HEK293 (cell line): ENCODE results near the gene FMN1.

Experiments
- CTCF ChIA-PET: fragments of 350-600 bp; formaldehyde crosslinking; extraction: SDS; loops from one replicate; lab custom pipeline; 2021; ENCODE audit warnings: antibody characterized with exemption; lab: Yijun Ruan, JAX
- POLR2A ChIA-PET: fragments of 300-600 bp; formaldehyde crosslinking; extraction: SDS; loops from one replicate; lab custom pipeline; 2020; ENCODE audit warnings: antibody characterized with exemption, inconsistent platforms; lab: Yijun Ruan, JAX
- H3K27ac ChIP-seq: fragments of 200-500 bp; sonication (Bioruptor generic); 2 replicates; pipeline ENCODE4 v1.5.1; 2014; ENCODE audit warnings: low read depth, low read length, control low read depth, inconsistent platforms; ENCODE audit errors: extremely low read depth
- H3K36me3 ChIP-seq, 2 experiments: fragments of 200-500 bp in 1 of 2; sonication (Bioruptor generic) in 1 of 2; 1 replicate in 1 of 2; 2 replicates in 1 of 2; pipeline ENCODE4 v1.5.1; 2014 to 2017; ENCODE audit warnings: inconsistent platforms in 2 of 2, low read length in 2 of 2; ENCODE audit not compliant: control insufficient read depth in 2 of 2, insufficient read depth in 1 of 2
- H3K4me1 ChIP-seq: fragments of 200-500 bp; sonication (Bioruptor generic); 2 replicates; pipeline ENCODE4 v1.5.1; 2014; ENCODE audit warnings: mild to moderate bottlenecking, low read length, inconsistent platforms; ENCODE audit not compliant: control insufficient read depth, insufficient read depth
- H3K4me3 ChIP-seq: 2 replicates; pipeline ENCODE4 v1.5.1; 2011; ENCODE audit warnings: low read depth, mild to moderate bottlenecking, control low read depth, low read length, moderate library complexity
- H3K9me3 ChIP-seq: fragments of 200-500 bp; sonication (Bioruptor generic); 2 replicates; pipeline ENCODE4 v1.5.1; 2014; ENCODE audit warnings: low read depth, low read length, inconsistent platforms; ENCODE audit not compliant: control insufficient read depth, insufficient read depth
- FEZF1 ChIP-seq: fragments of 450-650 bp; formaldehyde crosslinking; IDR thresholded peaks from 2 replicates; pipeline ENCODE4 v1.5.1; 2016; ENCODE audit warnings: missing biosample characterization, missing genetic modification characterization
- KLF10 ChIP-seq: fragments of 450-650 bp; IDR thresholded peaks from 2 replicates; pipeline ENCODE4 v1.5.1; 2018; ENCODE audit warnings: missing biosample characterization, mild to moderate bottlenecking, missing genetic modification characterization
- KLF7 ChIP-seq: fragments of 450-650 bp; formaldehyde crosslinking; IDR thresholded peaks from 2 replicates; pipeline ENCODE4 v1.5.1; 2016; ENCODE audit warnings: missing biosample characterization, missing genetic modification characterization, borderline replicate concordance
- MYNN ChIP-seq: fragments of 450-650 bp; formaldehyde crosslinking; IDR thresholded peaks from 2 replicates; pipeline ENCODE4 v1.5.1; 2016; ENCODE audit warnings: missing biosample characterization, missing genetic modification characterization, borderline replicate concordance
- RBAK ChIP-seq: fragments of 450-650 bp; formaldehyde crosslinking; IDR thresholded peaks from 2 replicates; pipeline ENCODE4 v1.5.1; 2016; ENCODE audit warnings: missing biosample characterization, missing genetic modification characterization
- REPIN1 ChIP-seq: fragments of 450-650 bp; formaldehyde crosslinking; IDR thresholded peaks from 2 replicates; pipeline ENCODE4 v1.5.1; 2017; ENCODE audit warnings: missing biosample characterization, missing genetic modification characterization, low read depth
- ZBTB17 ChIP-seq: fragments of 450-650 bp; formaldehyde crosslinking; IDR thresholded peaks from 2 replicates; pipeline ENCODE4 v1.5.1; 2016; ENCODE audit warnings: missing biosample characterization, missing genetic modification characterization
- ZBTB20 ChIP-seq: fragments of 450-650 bp; formaldehyde crosslinking; IDR thresholded peaks from 2 replicates; pipeline ENCODE4 v1.5.1; 2016; ENCODE audit warnings: missing biosample characterization, missing genetic modification characterization
- ZFP3 ChIP-seq: fragments of 450-650 bp; formaldehyde crosslinking; IDR thresholded peaks from 2 replicates; pipeline ENCODE4 v1.5.1; 2016; ENCODE audit warnings: low read depth, missing biosample characterization, missing genetic modification characterization
- ZFP41 ChIP-seq: fragments of 450-650 bp; formaldehyde crosslinking; IDR thresholded peaks from 2 replicates; pipeline ENCODE4 v1.5.1; 2016; ENCODE audit warnings: missing biosample characterization, missing genetic modification characterization, borderline replicate concordance
- ZNF175 ChIP-seq: fragments of 450-650 bp; formaldehyde crosslinking; IDR thresholded peaks from 2 replicates; pipeline ENCODE4 v1.5.1; 2016; ENCODE audit warnings: missing biosample characterization, missing genetic modification characterization
- ZNF202 ChIP-seq: fragments of 450-650 bp; formaldehyde crosslinking; IDR thresholded peaks from 2 replicates; pipeline ENCODE4 v1.5.1; 2016; ENCODE audit warnings: missing biosample characterization, missing genetic modification characterization, borderline replicate concordance
- ZNF211 ChIP-seq: fragments of 450-650 bp; formaldehyde crosslinking; IDR thresholded peaks from 2 replicates; pipeline ENCODE4 v1.5.1; 2016; ENCODE audit warnings: low read depth, missing biosample characterization, missing genetic modification characterization
- ZNF221 ChIP-seq: fragments of 450-650 bp; formaldehyde crosslinking; IDR thresholded peaks from 2 replicates; pipeline ENCODE4 v1.5.1; 2017; ENCODE audit warnings: missing biosample characterization, missing genetic modification characterization, borderline replicate concordance
- ZNF335 ChIP-seq: fragments of 450-650 bp; formaldehyde crosslinking; conservative IDR thresholded peaks from 2 replicates; pipeline ENCODE4 v1.5.1; 2016; ENCODE audit warnings: missing biosample characterization, missing genetic modification characterization
- ZNF350 ChIP-seq: fragments of 450-650 bp; formaldehyde crosslinking; IDR thresholded peaks from 2 replicates; pipeline ENCODE4 v1.5.0; 2017; ENCODE audit warnings: missing biosample characterization, mild to moderate bottlenecking, missing genetic modification characterization
- ZNF391 ChIP-seq: fragments of 450-650 bp; formaldehyde crosslinking; IDR thresholded peaks from 2 replicates; pipeline ENCODE4 v1.5.1; 2016; ENCODE audit warnings: low read depth, missing biosample characterization, missing genetic modification characterization, borderline replicate concordance
- ZNF654 ChIP-seq: fragments of 450-650 bp; formaldehyde crosslinking; IDR thresholded peaks from 2 replicates; pipeline ENCODE4 v1.5.1; 2016; ENCODE audit warnings: low read depth, missing biosample characterization, missing genetic modification characterization
- ZNF660 ChIP-seq: fragments of 450-650 bp; IDR thresholded peaks from 2 replicates; pipeline ENCODE4 v1.5.1; 2018; ENCODE audit warnings: missing biosample characterization, mild to moderate bottlenecking, missing genetic modification characterization
- ZNF664 ChIP-seq: fragments of 450-650 bp; formaldehyde crosslinking; IDR thresholded peaks from 2 replicates; pipeline ENCODE4 v1.5.1; 2016; ENCODE audit warnings: missing biosample characterization, missing genetic modification characterization
- ZNF768 ChIP-seq: fragments of 450-650 bp; formaldehyde crosslinking; IDR thresholded peaks from 2 replicates; pipeline ENCODE4 v1.5.1; 2018; ENCODE audit warnings: missing biosample characterization, mild to moderate bottlenecking, missing genetic modification characterization
- TF ChIP-seq, protein P1 (sequence below): fragments of 450-650 bp; formaldehyde crosslinking; IDR thresholded peaks from 2 replicates; pipeline ENCODE4 v1.5.1; 2016; ENCODE audit warnings: missing biosample characterization, missing genetic modification characterization
- TF ChIP-seq, protein P2 (sequence below): fragments of 450-650 bp; IDR thresholded peaks from 2 replicates; pipeline ENCODE4 v1.5.1; 2018; ENCODE audit warnings: missing biosample characterization, mild to moderate bottlenecking, missing genetic modification characterization
- TF ChIP-seq, protein P3 (sequence below): fragments of 450-650 bp; formaldehyde crosslinking; IDR thresholded peaks from 2 replicates; pipeline ENCODE4 v1.5.1; 2017; ENCODE audit warnings: missing biosample characterization, missing genetic modification characterization
- TF ChIP-seq, protein P4 (sequence below): fragments of 450-650 bp; formaldehyde crosslinking; IDR thresholded peaks from 2 replicates; pipeline ENCODE4 v1.5.1; 2016; ENCODE audit warnings: missing biosample characterization, missing genetic modification characterization
- TF ChIP-seq, protein P5 (sequence below): fragments of 450-650 bp; formaldehyde crosslinking; IDR thresholded peaks from 2 replicates; pipeline ENCODE4 v1.5.1; 2016; ENCODE audit warnings: missing biosample characterization, missing genetic modification characterization
- TF ChIP-seq, protein P6 (sequence below): fragments of 450-650 bp; formaldehyde crosslinking; IDR thresholded peaks from 2 replicates; pipeline ENCODE4 v1.5.1; 2017; ENCODE audit warnings: missing biosample characterization, missing genetic modification characterization

FMN1 gene

DNA sequence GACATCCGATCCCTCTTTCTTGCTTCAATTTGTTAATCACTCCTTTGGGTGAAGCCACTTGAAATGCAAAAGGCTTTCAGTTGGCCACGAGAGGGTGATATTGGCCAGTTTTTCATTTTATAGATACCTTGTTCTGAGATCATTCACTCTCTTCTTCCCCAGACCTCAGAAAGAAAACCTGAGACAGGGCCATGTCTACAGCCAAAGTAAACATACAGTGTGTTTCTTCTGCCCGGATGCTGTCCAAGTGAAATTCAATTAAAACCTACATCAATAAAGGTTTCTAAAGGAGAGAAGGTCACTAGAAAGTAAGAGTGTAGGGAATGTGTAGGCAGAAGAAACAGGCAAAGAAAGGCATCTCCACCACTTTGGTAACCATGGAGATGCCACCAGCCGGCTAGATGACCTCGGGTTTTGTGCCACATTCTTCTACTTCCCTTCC lies 39.5 kb upstream of the FMN1 start (continued):
- TF ChIP-seq MYNN (tag by site-specific recombination) (no peak), RBAK (tag by site-specific recombination) (no peak), ZNF335 (tag by site-specific recombination) (0 out of 2 replicates have a peak, but pooled peaks have one; percentile 24), ZBTB20 (tag by site-specific recombination) (no peak), ZNF664 (tag by site-specific recombination) (no peak), ZNF211 (tag by site-specific recombination) (no peak), ZNF350 (tag by site-specific recombination) (no peak)
- TF ChIP-seq, protein P1, sequence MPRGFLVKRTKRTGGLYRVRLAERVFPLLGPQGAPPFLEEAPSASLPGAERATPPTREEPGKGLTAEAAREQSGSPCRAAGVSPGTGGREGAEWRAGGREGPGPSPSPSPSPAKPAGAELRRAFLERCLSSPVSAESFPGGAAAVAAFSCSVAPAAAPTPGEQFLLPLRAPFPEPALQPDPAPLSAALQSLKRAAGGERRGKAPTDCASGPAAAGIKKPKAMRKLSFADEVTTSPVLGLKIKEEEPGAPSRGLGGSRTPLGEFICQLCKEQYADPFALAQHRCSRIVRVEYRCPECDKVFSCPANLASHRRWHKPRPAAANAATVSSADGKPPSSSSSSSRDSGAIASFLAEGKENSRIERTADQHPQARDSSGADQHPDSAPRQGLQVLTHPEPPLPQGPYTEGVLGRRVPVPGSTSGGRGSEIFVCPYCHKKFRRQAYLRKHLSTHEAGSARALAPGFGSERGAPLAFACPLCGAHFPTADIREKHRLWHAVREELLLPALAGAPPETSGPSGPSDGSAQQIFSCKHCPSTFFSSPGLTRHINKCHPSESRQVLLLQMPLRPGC (tag by site-specific recombination), result no peak

DNA sequence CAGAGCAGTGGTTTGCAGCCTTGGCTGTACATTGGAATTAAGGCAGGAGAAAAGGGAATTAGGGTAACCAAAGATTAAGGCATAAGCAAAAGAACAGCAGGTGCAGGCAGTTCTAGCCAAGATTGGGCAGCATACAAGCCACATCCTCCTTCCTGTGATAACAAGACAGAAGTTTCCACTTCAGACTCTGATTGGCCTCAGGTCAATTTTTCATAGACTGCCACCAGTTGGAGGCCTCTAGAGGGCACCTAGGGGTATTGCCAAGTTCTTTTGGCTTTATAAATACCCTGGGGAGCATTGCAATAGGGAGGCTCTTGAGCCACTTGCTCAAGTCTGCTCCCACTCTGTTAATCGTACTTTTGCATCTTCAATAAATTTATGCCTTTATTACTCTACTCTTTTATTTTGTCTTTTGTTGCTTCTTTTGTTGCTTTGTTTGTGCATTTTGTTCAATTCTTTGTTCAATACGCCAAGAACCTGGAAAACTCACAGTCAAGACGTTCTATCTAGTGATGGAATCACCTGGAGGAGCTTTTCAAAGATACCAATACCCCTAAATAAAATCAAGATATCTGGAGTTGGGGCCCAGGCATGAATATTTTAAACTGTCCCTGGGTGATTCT lies 32.2 kb upstream of the FMN1 start:
- ChIA-PET POLR2A (no interaction called here), CTCF (interaction anchor here (0.5 to 3.2 kb wide), 11 partner anchors 11 to 704 kb away, joined by 3 to 23 read pairs (median 4); no protein-coding TSS in a partner anchor)
- no peak overlapping the region for H3K27ac ChIP-seq
- peaks cover 4% of the 10 kb centered on the region for H3K4me1 ChIP-seq
- H3K9me3 ChIP-seq, result no peaks in the 10 kb centered on the region
- no peak overlapping the region for H3K4me3 ChIP-seq
- H3K36me3 ChIP-seq, result no peaks in the 10 kb centered on the region
- no peak for TF ChIP-seq ZNF654 (tag by site-specific recombination)
- peak; percentile 30; the same call in 1 of the 2 replicates for TF ChIP-seq FEZF1 (tag by site-specific recombination)
- no peak for TF ChIP-seq ZNF768 (tag by site-specific recombination)
- TF ChIP-seq, protein P2, sequence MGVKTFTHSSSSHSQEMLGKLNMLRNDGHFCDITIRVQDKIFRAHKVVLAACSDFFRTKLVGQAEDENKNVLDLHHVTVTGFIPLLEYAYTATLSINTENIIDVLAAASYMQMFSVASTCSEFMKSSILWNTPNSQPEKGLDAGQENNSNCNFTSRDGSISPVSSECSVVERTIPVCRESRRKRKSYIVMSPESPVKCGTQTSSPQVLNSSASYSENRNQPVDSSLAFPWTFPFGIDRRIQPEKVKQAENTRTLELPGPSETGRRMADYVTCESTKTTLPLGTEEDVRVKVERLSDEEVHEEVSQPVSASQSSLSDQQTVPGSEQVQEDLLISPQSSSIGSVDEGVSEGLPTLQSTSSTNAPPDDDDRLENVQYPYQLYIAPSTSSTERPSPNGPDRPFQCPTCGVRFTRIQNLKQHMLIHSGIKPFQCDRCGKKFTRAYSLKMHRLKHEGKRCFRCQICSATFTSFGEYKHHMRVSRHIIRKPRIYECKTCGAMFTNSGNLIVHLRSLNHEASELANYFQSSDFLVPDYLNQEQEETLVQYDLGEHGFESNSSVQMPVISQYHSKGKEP, result peak; percentile 54; the same call in 1 of the 2 replicates
- TF ChIP-seq, protein P3, sequence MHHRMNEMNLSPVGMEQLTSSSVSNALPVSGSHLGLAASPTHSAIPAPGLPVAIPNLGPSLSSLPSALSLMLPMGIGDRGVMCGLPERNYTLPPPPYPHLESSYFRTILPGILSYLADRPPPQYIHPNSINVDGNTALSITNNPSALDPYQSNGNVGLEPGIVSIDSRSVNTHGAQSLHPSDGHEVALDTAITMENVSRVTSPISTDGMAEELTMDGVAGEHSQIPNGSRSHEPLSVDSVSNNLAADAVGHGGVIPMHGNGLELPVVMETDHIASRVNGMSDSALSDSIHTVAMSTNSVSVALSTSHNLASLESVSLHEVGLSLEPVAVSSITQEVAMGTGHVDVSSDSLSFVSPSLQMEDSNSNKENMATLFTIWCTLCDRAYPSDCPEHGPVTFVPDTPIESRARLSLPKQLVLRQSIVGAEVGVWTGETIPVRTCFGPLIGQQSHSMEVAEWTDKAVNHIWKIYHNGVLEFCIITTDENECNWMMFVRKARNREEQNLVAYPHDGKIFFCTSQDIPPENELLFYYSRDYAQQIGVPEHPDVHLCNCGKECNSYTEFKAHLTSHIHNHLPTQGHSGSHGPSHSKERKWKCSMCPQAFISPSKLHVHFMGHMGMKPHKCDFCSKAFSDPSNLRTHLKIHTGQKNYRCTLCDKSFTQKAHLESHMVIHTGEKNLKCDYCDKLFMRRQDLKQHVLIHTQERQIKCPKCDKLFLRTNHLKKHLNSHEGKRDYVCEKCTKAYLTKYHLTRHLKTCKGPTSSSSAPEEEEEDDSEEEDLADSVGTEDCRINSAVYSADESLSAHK, result no peak
- TF ChIP-seq ZNF175 (tag by site-specific recombination), result no peak
- no peak for TF ChIP-seq ZFP3 (tag by site-specific recombination)
- TF ChIP-seq, protein P4, sequence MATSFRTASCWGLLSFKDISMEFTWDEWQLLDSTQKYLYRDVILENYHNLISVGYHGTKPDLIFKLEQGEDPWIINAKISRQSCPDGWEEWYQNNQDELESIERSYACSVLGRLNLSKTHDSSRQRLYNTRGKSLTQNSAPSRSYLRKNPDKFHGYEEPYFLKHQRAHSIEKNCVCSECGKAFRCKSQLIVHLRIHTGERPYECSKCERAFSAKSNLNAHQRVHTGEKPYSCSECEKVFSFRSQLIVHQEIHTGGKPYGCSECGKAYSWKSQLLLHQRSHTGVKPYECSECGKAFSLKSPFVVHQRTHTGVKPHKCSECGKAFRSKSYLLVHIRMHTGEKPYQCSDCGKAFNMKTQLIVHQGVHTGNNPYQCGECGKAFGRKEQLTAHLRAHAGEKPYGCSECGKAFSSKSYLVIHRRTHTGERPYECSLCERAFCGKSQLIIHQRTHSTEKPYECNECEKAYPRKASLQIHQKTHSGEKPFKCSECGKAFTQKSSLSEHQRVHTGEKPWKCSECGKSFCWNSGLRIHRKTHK (tag by site-specific recombination), result no peak
- no peak for TF ChIP-seq ZNF221
- TF ChIP-seq REPIN1, result no peak
- TF ChIP-seq ZNF660 (tag by site-specific recombination), result peak; percentile 88
- peak; percentile 61; the same call in 1 of the 2 replicates for TF ChIP-seq ZBTB17 (tag by site-specific recombination)
- TF ChIP-seq ZNF391, result no peak
- TF ChIP-seq ZNF202, result no peak
- TF ChIP-seq KLF7, result no peak
- TF ChIP-seq, protein P5, sequence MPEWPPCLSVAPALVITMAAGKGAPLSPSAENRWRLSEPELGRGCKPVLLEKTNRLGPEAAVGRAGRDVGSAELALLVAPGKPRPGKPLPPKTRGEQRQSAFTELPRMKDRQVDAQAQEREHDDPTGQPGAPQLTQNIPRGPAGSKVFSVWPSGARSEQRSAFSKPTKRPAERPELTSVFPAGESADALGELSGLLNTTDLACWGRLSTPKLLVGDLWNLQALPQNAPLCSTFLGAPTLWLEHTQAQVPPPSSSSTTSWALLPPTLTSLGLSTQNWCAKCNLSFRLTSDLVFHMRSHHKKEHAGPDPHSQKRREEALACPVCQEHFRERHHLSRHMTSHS (tag by site-specific recombination), result no peak
- TF ChIP-seq, protein P6, sequence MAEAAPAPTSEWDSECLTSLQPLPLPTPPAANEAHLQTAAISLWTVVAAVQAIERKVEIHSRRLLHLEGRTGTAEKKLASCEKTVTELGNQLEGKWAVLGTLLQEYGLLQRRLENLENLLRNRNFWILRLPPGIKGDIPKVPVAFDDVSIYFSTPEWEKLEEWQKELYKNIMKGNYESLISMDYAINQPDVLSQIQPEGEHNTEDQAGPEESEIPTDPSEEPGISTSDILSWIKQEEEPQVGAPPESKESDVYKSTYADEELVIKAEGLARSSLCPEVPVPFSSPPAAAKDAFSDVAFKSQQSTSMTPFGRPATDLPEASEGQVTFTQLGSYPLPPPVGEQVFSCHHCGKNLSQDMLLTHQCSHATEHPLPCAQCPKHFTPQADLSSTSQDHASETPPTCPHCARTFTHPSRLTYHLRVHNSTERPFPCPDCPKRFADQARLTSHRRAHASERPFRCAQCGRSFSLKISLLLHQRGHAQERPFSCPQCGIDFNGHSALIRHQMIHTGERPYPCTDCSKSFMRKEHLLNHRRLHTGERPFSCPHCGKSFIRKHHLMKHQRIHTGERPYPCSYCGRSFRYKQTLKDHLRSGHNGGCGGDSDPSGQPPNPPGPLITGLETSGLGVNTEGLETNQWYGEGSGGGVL (tag by site-specific recombination), result no peak
- TF ChIP-seq ZFP41 (tag by site-specific recombination), result no peak
- TF ChIP-seq KLF10 (tag by site-specific recombination), result 0 out of 2 replicates have a peak, but pooled peaks have one; percentile 42
